Neural crest cell (in vitro differentiated cells): ENCODE results near the gene KMT2E. TPM values are rescaled to one million over a fixed set of nuclear protein-coding genes. Genes with fewer than 3 reads are reported as not detected.
A peak's percentile ranks its signal among the peaks of the same experiment; 100 is the strongest.

Experiments used
- DNase-seq: peaks from one replicate; pipeline ENCODE4 v3.0.0; 2021; ENCODE audit warnings: low read depth, mixed read lengths, low spot score
- H3K27ac Mint-ChIP-seq: one replicate; pipeline ENCODE4 v1.8.0; 2021; ENCODE audit warnings: mild to moderate bottlenecking, mixed read lengths; ENCODE audit not compliant: unreplicated experiment
- H3K27me3 Mint-ChIP-seq: 2 replicates; pipeline ENCODE4 v1.8.0; 2021; ENCODE audit warnings: low read depth, mild to moderate bottlenecking, mixed read lengths
- H3K36me3 Mint-ChIP-seq: 2 replicates; pipeline ENCODE4 v1.8.0; 2021; ENCODE audit warnings: low read depth, mild to moderate bottlenecking, mixed read lengths
- H3K4me1 Mint-ChIP-seq: 2 replicates; pipeline ENCODE4 v1.8.0; 2021; ENCODE audit warnings: mixed read lengths
- H3K4me3 Mint-ChIP-seq: one replicate; pipeline ENCODE4 v1.8.0; 2021; ENCODE audit warnings: mild to moderate bottlenecking, mixed read lengths
- H3K9me3 Mint-ChIP-seq: 2 replicates; pipeline ENCODE4 v1.8.0; 2021; ENCODE audit warnings: mixed read lengths
- CTCF ChIP-seq: fragments of 200-600 bp; sonication (generic); conservative IDR thresholded peaks from 2 replicates; pipeline ENCODE4 v1.5.0; 2021; ENCODE audit warnings: antibody characterized with exemption, mild to moderate bottlenecking
- total RNA-seq: library from RNA; stranded (reverse); gene quantifications from 2 replicates; pipeline ENCODE4 v1.2.1, GENCODE V29; 2021

Gene KMT2E
- total RNA-seq, 1 donor from 2014 or later = 75.5 TPM

GRCh38 chr7:105131033-105131656, 117.1 kb downstream of the KMT2E start:
- H3K36me3 Mint-ChIP-seq = peaks cover 9% of the 10 kb centered on the region
- no peak for TF ChIP-seq CTCF
- no peaks in the 10 kb centered on the region for H3K9me3 Mint-ChIP-seq
- H3K4me3 Mint-ChIP-seq = no peak overlapping the region
- peaks cover 56% of the 10 kb centered on the region for H3K4me1 Mint-ChIP-seq
- H3K27me3 Mint-ChIP-seq = no peaks in the 10 kb centered on the region
- H3K27ac Mint-ChIP-seq = no peak overlapping the region
- DNase-seq = no peak

GRCh38 chr7:105131890-105132289, 117.9 kb downstream of the KMT2E start:
- no peak for DNase-seq
- no peak for TF ChIP-seq CTCF
- H3K36me3 Mint-ChIP-seq = peaks cover 8% of the 10 kb centered on the region
- no peak overlapping the region for H3K4me3 Mint-ChIP-seq
- H3K9me3 Mint-ChIP-seq = no peaks in the 10 kb centered on the region
- H3K27ac Mint-ChIP-seq = no peak overlapping the region
- H3K4me1 Mint-ChIP-seq = peaks cover 56% of the 10 kb centered on the region
- no peaks in the 10 kb centered on the region for H3K27me3 Mint-ChIP-seq

- H3K4me3 Mint-ChIP-seq = no peak overlapping the region
- peaks cover 8% of the 10 kb centered on the region for H3K36me3 Mint-ChIP-seq
- no peaks in the 10 kb centered on the region for H3K27me3 Mint-ChIP-seq
- TF ChIP-seq CTCF = no peak
- no peaks in the 10 kb centered on the region for H3K9me3 Mint-ChIP-seq
- peaks cover 54% of the 10 kb centered on the region for H3K4me1 Mint-ChIP-seq
- peak overlapping the region; percentile 67 for H3K27ac Mint-ChIP-seq
- DNase-seq = no peak
Measured at GRCh38 chr7:105132335-105132734, 118.3 kb downstream of the KMT2E start.

- Mint-ChIP-seq H3K4me3 (no peak overlapping the region), H3K36me3 (peaks cover 8% of the 10 kb centered on the region), H3K9me3 (no peaks in the 10 kb centered on the region), H3K4me1 (peaks cover 50% of the 10 kb centered on the region), H3K27ac (no peak overlapping the region), H3K27me3 (no peaks in the 10 kb centered on the region)
- TF ChIP-seq CTCF = no peak
- DNase-seq = no peak
Measured at GRCh38 chr7:105132835-105133234, 118.8 kb downstream of the KMT2E start.

GRCh38 chr7:105133358-105133757, 119.4 kb downstream of the KMT2E start:
- Mint-ChIP-seq H3K27me3 (no peaks in the 10 kb centered on the region), H3K4me1 (peaks cover 46% of the 10 kb centered on the region), H3K9me3 (no peaks in the 10 kb centered on the region), H3K27ac (no peak overlapping the region), H3K4me3 (no peak overlapping the region), H3K36me3 (peaks cover 8% of the 10 kb centered on the region)
- TF ChIP-seq CTCF = no peak
- no peak for DNase-seq
